Endothelial cell (in vitro differentiated cells): Measurements from ENCODE around the gene PPP1R9B. TPM values are rescaled to one million over a fixed set of nuclear protein-coding genes. Genes with fewer than 3 reads are reported as not detected.

Source experiments
- DNase-seq: peaks from one replicate; pipeline ENCODE4 v3.0.0; 2021; ENCODE audit warnings: low spot score
- H3K27ac Mint-ChIP-seq: one replicate; pipeline ENCODE4 v1.8.0; 2021; ENCODE audit warnings: mixed read lengths, inconsistent platforms; ENCODE audit not compliant: unreplicated experiment
- H3K27me3 Mint-ChIP-seq: one replicate; pipeline ENCODE4 v1.8.0; 2021; ENCODE audit warnings: mild to moderate bottlenecking, moderate library complexity, mixed read lengths, inconsistent platforms; ENCODE audit not compliant: unreplicated experiment
- H3K36me3 Mint-ChIP-seq: one replicate; pipeline ENCODE4 v1.8.0; 2021; ENCODE audit warnings: mild to moderate bottlenecking, low read depth, mixed read lengths, inconsistent platforms; ENCODE audit not compliant: unreplicated experiment
- H3K4me1 Mint-ChIP-seq: one replicate; pipeline ENCODE4 v1.8.0; 2021; ENCODE audit warnings: mild to moderate bottlenecking, mixed read lengths, inconsistent platforms; ENCODE audit not compliant: unreplicated experiment
- H3K4me3 Mint-ChIP-seq: one replicate; pipeline ENCODE4 v1.8.0; 2021; ENCODE audit warnings: mild to moderate bottlenecking, mixed read lengths, inconsistent platforms; ENCODE audit not compliant: unreplicated experiment
- H3K9me3 Mint-ChIP-seq: one replicate; pipeline ENCODE4 v1.8.0; 2021; ENCODE audit warnings: mixed read lengths, inconsistent platforms; ENCODE audit not compliant: unreplicated experiment
- total RNA-seq: library from RNA; stranded (reverse); fragmentation: NEBNext Ultra II Directional; extraction: Animal tissue kit (Norgen Biotek cat#: 25700); gene quantifications from one replicate; pipeline ENCODE4 v1.2.1, GENCODE V29; 2021; ENCODE audit not compliant: unreplicated experiment
- TF ChIP-seq, protein P1 (sequence below): fragments of 200-600 bp; sonication (generic); IDR thresholded peaks from one replicate; pipeline ENCODE4 v1.5.0; 2021; ENCODE audit warnings: antibody characterized with exemption; ENCODE audit not compliant: unreplicated experiment

PPP1R9B gene
- total RNA-seq, 1 donor from 2014 or later, result 101 TPM

DNA sequence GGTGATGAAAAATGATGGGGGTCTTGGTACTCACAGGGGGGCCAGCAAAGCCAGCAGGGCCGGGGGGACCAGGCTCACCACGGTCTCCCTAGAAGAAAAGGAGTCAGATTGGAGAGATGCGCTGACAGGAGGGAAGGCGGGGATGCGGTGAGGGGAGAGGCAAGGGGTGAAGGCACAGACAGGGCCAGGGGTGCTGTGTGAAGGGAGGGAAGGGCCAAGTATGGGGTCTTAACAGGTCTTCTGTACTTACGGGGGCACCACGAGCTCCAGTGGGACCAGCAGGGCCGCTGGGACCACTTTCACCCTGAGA is 39.8 kb upstream of the PPP1R9B start:
- Mint-ChIP-seq H3K9me3 (no peaks in the 10 kb centered on the region), H3K27ac (no peak overlapping the region), H3K4me3 (no peak overlapping the region), H3K27me3 (peaks cover 6% of the 10 kb centered on the region), H3K4me1 (no peaks in the 10 kb centered on the region), H3K36me3 (no peaks in the 10 kb centered on the region)
- TF ChIP-seq, protein P1, sequence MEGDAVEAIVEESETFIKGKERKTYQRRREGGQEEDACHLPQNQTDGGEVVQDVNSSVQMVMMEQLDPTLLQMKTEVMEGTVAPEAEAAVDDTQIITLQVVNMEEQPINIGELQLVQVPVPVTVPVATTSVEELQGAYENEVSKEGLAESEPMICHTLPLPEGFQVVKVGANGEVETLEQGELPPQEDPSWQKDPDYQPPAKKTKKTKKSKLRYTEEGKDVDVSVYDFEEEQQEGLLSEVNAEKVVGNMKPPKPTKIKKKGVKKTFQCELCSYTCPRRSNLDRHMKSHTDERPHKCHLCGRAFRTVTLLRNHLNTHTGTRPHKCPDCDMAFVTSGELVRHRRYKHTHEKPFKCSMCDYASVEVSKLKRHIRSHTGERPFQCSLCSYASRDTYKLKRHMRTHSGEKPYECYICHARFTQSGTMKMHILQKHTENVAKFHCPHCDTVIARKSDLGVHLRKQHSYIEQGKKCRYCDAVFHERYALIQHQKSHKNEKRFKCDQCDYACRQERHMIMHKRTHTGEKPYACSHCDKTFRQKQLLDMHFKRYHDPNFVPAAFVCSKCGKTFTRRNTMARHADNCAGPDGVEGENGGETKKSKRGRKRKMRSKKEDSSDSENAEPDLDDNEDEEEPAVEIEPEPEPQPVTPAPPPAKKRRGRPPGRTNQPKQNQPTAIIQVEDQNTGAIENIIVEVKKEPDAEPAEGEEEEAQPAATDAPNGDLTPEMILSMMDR, result no peak
- DNase-seq, result no peak

DNA sequence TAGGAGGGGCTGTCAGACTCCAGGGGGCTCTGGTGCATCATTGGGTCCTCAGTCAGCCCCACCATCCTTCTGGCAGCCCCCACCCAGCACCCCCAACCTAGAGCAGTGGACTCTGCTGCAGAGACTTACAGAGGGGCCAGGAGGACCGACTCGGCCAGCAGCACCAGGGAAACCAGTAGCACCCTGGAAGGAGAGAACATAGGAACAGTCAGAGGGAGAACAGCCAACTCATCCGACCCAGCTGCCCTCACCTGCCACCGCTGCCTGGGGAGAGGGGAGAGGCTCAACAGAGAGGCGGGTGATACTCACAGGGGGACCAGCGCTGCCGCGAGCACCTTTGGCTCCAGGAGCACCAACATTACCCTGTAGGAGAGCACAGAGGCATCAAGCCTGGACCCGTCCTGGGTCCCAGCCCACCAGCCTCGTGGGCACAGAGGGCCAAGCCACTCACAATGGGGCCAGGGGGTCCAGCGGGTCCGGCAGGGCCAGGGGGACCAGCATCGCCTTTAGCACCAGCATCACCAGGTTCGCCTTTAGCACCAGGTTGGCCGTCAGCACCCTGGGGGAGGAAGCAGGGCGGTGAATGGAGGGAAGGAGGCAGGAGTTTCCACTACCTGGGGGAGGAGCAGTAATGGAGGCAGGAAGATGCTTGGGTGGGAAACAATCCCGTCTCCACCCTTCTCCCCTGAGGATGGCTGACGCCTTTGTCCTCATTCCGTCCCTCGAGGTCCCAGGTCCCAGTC is 39.2 kb upstream of the PPP1R9B start:
- TF ChIP-seq, protein P1, result no peak
- Mint-ChIP-seq H3K27me3 (peaks cover 6% of the 10 kb centered on the region), H3K27ac (no peak overlapping the region), H3K4me3 (no peak overlapping the region), H3K9me3 (no peaks in the 10 kb centered on the region), H3K4me1 (no peaks in the 10 kb centered on the region), H3K36me3 (no peaks in the 10 kb centered on the region)
- no peak for DNase-seq

DNA sequence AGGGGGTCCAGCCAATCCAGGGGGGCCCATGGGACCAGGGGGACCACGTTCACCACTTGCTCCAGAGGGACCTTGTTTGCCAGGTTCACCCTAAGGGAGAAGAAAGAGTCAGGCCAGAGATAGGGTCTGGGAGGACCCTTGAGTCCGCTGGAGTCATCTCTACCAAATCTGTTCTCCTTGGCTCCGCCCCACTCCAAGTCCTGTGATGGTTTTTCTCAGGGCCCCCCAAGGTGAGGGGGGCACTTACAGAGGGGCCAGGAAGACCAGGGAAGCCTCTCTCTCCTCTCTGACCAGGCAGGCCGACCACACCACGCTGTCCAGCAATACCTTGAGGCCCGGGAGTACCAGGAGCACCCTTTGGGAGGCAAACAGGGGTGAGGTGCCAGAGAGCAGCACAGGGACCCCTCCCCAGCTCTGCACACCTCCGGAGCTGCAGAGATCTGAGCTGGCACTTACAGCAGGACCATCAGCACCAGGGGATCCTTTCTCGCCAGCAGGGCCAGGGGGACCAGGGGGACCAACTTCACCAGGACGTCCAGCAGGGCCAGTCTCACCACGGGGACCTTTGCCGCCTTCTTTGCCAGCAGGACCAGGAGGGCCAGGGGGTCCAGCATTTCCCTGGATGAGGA is 38.6 kb upstream of the PPP1R9B start:
- Mint-ChIP-seq H3K27ac (no peak overlapping the region), H3K4me3 (no peak overlapping the region), H3K4me1 (no peaks in the 10 kb centered on the region), H3K27me3 (peaks cover 6% of the 10 kb centered on the region), H3K36me3 (no peaks in the 10 kb centered on the region), H3K9me3 (no peaks in the 10 kb centered on the region)
- TF ChIP-seq, protein P1, result no peak
- no peak for DNase-seq

DNA sequence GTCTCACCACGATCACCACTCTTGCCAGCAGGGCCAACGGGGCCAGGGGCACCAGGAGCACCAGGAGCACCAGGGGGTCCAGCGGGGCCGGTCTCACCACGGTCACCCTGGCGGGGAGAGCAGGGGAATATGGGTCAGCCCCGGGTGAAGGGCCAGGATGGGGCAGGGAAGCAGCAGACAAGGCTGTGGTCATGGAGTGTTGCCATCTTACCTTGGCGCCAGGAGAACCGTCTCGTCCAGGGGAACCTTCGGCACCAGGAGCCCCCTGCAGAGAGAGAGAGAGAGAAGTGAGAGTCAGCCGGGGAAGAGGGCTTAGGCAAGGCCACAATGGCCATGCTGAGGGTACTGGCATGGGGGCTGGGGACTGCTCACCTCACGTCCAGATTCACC is 38.0 kb upstream of the PPP1R9B start:
- no peaks in the 10 kb centered on the region for H3K9me3 Mint-ChIP-seq
- peaks cover 6% of the 10 kb centered on the region for H3K27me3 Mint-ChIP-seq
- H3K27ac Mint-ChIP-seq, result no peak overlapping the region
- TF ChIP-seq, protein P1, result no peak
- H3K4me1 Mint-ChIP-seq, result peaks cover 2% of the 10 kb centered on the region
- H3K4me3 Mint-ChIP-seq, result no peak overlapping the region
- no peak for DNase-seq
- no peaks in the 10 kb centered on the region for H3K36me3 Mint-ChIP-seq

DNA sequence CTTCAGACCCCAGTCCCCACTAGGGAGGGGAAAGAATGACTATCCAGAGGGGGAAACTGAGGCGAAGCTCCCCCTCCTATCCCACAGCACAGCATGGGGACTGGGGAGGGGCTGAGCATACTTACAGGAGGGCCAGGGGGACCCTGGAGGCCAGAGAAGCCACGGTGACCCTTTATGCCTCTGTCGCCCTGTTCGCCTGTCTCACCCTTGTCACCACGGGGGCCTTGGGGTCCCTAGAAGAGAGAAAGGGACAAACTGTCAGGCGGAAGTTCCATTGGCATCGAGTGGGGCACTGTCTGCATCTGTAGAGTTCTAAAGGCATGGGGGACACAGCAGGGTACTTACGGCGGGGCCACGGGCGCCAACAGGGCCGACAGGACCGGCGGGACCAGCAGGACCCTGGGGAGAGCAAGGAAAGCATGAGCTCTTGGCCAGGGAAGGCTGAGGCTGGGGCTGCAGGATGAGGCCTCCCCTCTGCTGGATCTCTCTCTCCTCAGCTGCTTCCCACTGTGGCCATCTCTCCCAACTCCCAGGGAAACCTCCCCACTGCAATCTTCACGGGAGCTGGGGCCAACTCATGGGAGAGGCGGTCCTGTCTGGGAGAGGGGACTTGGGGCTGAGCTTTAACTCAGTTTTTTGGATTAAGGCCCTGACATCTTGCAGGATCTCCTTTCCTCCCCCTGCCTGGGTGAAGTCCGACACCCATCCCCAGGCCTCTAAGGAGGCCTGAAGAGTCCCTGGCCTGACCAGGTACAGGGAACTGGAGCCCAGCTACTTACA is 37.5 kb upstream of the PPP1R9B start:
- peaks cover 3% of the 10 kb centered on the region for H3K4me1 Mint-ChIP-seq
- no peak overlapping the region for H3K27ac Mint-ChIP-seq
- H3K9me3 Mint-ChIP-seq, result no peaks in the 10 kb centered on the region
- H3K27me3 Mint-ChIP-seq, result peaks cover 6% of the 10 kb centered on the region
- H3K36me3 Mint-ChIP-seq, result no peaks in the 10 kb centered on the region
- TF ChIP-seq, protein P1, result no peak
- no peak for DNase-seq
- no peak overlapping the region for H3K4me3 Mint-ChIP-seq
